Stimulated activated CD8-positive, alpha-beta memory T cell treated with anti-CD3 and anti-CD28 coated beads, Interleukin-12 subunit alpha, Interleukin-12 subunit beta, amount 100 ng/mL, for 1 hour (primary cell): ENCODE results near the gene SPEF1.

Source experiments
- DNase-seq: peaks from one replicate; pipeline ENCODE4 v3.0.0-alpha.2; 2020; ENCODE audit warnings: low read depth

SPEF1 gene

GRCh38 chr20:3729811-3730540, 51.3 kb downstream of the SPEF1 start:
- no peak for DNase-seq

- DNase-seq: no peak
Measured at GRCh38 chr20:3729378-3729777, 51.9 kb downstream of the SPEF1 start.

GRCh38 chr20:3728876-3729275, 52.4 kb downstream of the SPEF1 start:
- no peak for DNase-seq

- DNase-seq: no peak
Measured at GRCh38 chr20:3728354-3728753, 52.9 kb downstream of the SPEF1 start.
